Skeletal muscle tissue (tissue), 4 donors: ENCODE measurements around the gene SLC44A1. TPM values are rescaled to one million over a fixed set of nuclear protein-coding genes. Genes with fewer than 3 reads are reported as not detected.

ENCODE experiments used
- H3K27ac ChIP-seq: one replicate; pipeline ENCODE4 v1.7.0; 2013; ENCODE audit warnings: mild to moderate bottlenecking, low read depth, low read length, inconsistent platforms
- H3K27me3 ChIP-seq, 3 donors: one replicate each; pipeline ENCODE4 v1.7.0; 2013; ENCODE audit warnings: low read length in 3 of 3; ENCODE audit not compliant: control insufficient read depth in 3 of 3, insufficient read depth in 3 of 3
- H3K36me3 ChIP-seq, 3 donors: one replicate each; pipeline ENCODE4 v1.7.0; 2013; ENCODE audit warnings: low read length in 3 of 3; ENCODE audit not compliant: control insufficient read depth in 3 of 3, insufficient read depth in 3 of 3
- H3K4me1 ChIP-seq, 3 donors: one replicate each; pipeline ENCODE4 v1.7.0; 2013; ENCODE audit warnings: low read length in 3 of 3, mild to moderate bottlenecking in 3 of 3; ENCODE audit not compliant: control insufficient read depth in 3 of 3, insufficient read depth in 3 of 3
- H3K4me3 ChIP-seq, 3 donors: one replicate each; pipeline ENCODE4 v1.7.0; 2013; ENCODE audit warnings: low read length in 3 of 3
- H3K9ac ChIP-seq, 3 donors: one replicate each; pipeline ENCODE4 v1.7.0; 2013; ENCODE audit warnings: low read length in 3 of 3, mild to moderate bottlenecking in 3 of 3, moderate library complexity in 2 of 3, low read depth in 1 of 3
- H3K9me3 ChIP-seq, 3 donors: one replicate each; pipeline ENCODE4 v1.7.0; 2013; ENCODE audit warnings: low read length in 3 of 3; ENCODE audit not compliant: control insufficient read depth in 3 of 3
- total RNA-seq: library from RNA; depleted of rRNA; stranded (reverse); fragments of >200 nt; gene quantifications from one replicate; pipeline ENCODE4 v1.2.3, GENCODE V29; 2014
- donor health status: Osteomylitis.

The SLC44A1 gene
- total RNA-seq, 1 donor from 2014 or later = 14.6 TPM

DNA sequence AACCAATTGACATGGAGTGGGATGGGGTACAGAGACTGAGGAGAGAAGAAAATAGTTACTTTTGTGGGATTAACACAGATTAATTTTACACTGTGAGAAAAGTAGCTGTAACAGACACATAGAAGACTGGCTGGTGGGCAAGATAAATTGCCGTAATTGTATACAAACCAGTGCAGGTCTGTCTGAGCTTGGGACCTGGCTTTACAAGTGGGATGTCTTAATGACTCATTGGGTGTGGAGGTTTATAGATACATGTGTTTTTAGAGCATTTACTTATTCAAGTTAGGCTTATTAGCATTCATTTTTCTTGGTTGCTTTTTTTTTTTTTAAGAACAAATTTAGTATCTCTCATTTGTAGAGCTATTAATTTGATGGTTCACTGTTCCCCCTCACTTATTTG lies 37.5 kb downstream of the SLC44A1 start:
- peaks cover 0 to 2% (median 0%) of the 10 kb centered on the region in 3 donors for H3K4me1 ChIP-seq
- no peaks in the 10 kb centered on the region for H3K9me3 ChIP-seq

DNA sequence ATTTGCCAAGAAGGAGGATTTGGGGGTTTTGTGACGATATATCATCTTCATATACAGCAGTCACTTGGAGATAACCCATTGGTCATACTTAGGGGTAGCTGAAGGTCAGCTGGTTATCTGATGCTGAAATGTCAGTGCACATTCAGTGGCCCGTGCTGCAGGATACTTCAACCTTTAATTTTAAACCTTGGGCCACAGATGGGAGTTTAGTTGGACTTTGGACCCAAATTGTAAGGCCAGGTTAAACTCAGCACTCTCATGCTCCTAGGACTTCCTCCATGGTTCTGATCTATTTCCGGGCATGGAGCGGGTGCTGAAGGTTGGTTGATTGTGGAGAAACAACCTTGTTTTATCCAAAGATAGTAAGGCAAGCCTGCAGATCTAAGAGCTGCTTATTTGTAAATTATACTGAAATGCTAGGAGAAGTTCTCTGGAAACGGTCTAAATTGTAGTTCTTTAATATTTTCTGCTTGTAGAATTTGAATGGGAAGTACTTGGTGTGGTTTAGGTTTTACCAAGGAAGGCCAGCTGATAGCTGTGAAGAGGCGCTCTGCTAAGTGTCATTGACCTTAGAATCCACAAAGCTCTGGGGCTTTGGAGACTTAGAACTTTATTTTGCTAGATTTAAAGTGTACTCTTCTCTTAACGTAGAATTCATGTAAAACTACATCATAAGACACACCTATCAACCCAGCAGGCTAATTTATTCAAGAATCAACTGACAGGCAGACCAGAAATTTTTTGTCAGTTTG lies 38.6 kb downstream of the SLC44A1 start:
- Histone ChIP-seq H3K27ac (no peak overlapping the region), H3K4me1 (peaks cover 0 to 2% (median 0%) of the 10 kb centered on the region in 3 donors), H3K9ac (no peak overlapping the region), H3K27me3 (no peaks in the 10 kb centered on the region), H3K9me3 (no peaks in the 10 kb centered on the region), H3K4me3 (no peak overlapping the region), H3K36me3 (no peaks in the 10 kb centered on the region)

More for the DNA sequence above, 37.5 kb downstream of the SLC44A1 start:
- H3K27me3 ChIP-seq = no peaks in the 10 kb centered on the region
- no peak overlapping the region for H3K4me3 ChIP-seq
- no peak overlapping the region for H3K27ac ChIP-seq
- no peak overlapping the region for H3K9ac ChIP-seq
- no peaks in the 10 kb centered on the region for H3K36me3 ChIP-seq

DNA sequence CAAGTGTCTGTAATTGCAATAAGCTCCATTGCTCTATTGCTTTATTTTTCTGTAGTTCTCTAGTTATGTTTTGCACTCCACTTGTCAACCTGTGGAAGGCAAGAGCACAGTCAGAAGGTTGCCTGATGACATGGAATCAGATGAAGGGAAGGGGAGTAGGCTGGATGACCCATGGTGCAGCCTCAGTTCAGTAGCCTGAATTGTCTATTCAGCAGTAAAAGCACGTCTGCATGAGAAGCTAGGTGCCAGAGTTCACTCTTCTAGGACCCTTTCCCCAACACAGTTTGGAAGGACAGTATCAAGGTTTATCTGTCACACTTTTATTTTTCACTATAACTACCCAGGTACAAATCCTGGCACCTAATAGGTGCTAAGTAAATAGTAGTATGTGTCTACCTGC lies 39.3 kb downstream of the SLC44A1 start:
- H3K27me3 ChIP-seq = no peaks in the 10 kb centered on the region
- H3K36me3 ChIP-seq = no peaks in the 10 kb centered on the region
- H3K4me3 ChIP-seq = no peak overlapping the region
- H3K27ac ChIP-seq = no peak overlapping the region
- no peaks in the 10 kb centered on the region for H3K9me3 ChIP-seq
- peaks cover 0 to under 1% (median 0%) of the 10 kb centered on the region in 3 donors for H3K4me1 ChIP-seq
- H3K9ac ChIP-seq = no peak overlapping the region

DNA sequence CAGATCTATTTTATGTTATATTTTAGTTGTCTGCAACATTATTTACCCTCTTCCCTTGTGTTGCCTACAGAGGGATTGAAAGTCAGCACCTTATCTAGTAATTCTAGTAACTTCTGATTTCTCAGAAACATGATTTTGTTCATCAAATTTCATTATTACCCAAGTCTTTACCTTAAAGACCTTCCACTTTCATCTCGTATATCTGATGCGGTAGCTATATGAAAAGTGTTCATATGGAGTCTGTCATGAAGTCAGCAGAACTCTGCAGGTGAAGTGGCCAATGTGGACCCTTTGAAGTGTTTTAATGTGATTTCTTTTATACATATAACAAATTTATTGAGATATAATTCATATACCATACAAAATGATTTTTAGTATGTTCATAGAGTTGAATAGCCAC lies 40.0 kb downstream of the SLC44A1 start:
- Histone ChIP-seq H3K9me3 (no peaks in the 10 kb centered on the region), H3K27me3 (no peaks in the 10 kb centered on the region), H3K27ac (no peak overlapping the region), H3K4me1 (no peaks in the 10 kb centered on the region), H3K36me3 (no peaks in the 10 kb centered on the region), H3K4me3 (no peak overlapping the region), H3K9ac (no peak overlapping the region)

DNA sequence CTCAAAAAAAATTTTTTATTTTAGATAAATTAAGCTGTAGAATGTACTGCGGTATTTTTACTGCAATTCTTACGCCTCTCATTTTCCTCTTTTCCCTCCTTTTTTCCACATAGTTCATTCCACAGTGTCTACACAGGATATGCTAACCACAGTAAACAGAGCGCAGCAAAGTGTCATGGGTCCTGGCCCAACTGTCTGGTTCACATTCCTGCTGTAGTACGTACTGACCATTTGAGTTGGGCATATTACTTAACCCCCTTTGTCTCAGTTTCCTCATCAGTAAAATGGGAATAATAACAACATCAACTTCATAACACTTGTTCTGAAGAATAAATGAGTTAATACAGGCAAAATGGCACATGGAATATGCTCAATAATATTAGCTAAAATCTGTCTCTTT lies 41.6 kb downstream of the SLC44A1 start:
- Histone ChIP-seq H3K9ac (no peak overlapping the region), H3K4me3 (no peak overlapping the region), H3K4me1 (peaks cover 0 to 4% (median 0%) of the 10 kb centered on the region in 3 donors), H3K9me3 (no peaks in the 10 kb centered on the region), H3K27ac (no peak overlapping the region), H3K27me3 (no peaks in the 10 kb centered on the region), H3K36me3 (no peaks in the 10 kb centered on the region)

DNA sequence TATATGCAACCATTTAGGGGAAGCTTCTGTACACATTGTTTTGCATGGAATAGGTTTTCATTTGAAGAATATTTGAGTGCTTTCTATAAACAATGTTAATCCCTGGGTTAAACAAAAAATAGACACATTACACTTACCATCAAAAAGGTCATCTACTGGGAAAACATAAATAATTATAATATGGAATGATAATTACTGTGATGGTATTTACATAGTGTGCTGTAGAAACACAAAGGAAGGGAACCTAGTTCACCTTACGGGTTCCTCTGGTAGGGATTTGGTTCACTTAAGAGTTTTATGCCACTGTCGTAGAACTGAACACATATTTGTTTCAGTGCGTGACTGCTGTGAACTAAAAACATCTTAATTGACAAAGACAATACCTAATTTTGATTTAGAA lies 44.9 kb downstream of the SLC44A1 start:
- no peak overlapping the region for H3K27ac ChIP-seq
- no peak overlapping the region for H3K9ac ChIP-seq
- H3K4me1 ChIP-seq = peaks cover 0 to 4% (median 0%) of the 10 kb centered on the region in 3 donors

DNA sequence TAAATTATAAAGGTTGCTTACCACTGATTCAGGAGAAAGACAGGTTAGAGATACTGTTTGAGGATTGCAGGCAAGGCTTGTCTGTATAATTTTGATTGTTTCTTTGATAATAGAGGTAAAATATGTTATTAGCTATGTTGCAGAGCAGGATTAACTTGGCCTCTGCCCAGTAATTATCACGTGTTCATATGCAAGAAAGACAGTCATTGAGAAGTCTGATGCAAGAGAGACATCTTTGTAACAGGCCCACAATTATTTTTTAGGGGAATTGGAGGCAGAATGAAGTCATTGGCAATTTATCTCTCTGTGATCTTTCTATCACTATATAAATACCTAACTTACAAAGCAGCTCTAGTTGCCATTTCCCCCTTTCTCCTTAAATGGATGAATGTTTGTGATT lies 46.0 kb downstream of the SLC44A1 start:
- Histone ChIP-seq H3K36me3 (no peaks in the 10 kb centered on the region), H3K4me1 (peaks cover 0 to 4% (median 0%) of the 10 kb centered on the region in 3 donors), H3K9ac (no peak overlapping the region), H3K27me3 (no peaks in the 10 kb centered on the region), H3K4me3 (no peak overlapping the region), H3K9me3 (no peaks in the 10 kb centered on the region), H3K27ac (no peak overlapping the region)

More for the DNA sequence above, 44.9 kb downstream of the SLC44A1 start:
- Histone ChIP-seq H3K36me3 (no peaks in the 10 kb centered on the region), H3K9me3 (no peaks in the 10 kb centered on the region), H3K4me3 (no peak overlapping the region), H3K27me3 (no peaks in the 10 kb centered on the region)

DNA sequence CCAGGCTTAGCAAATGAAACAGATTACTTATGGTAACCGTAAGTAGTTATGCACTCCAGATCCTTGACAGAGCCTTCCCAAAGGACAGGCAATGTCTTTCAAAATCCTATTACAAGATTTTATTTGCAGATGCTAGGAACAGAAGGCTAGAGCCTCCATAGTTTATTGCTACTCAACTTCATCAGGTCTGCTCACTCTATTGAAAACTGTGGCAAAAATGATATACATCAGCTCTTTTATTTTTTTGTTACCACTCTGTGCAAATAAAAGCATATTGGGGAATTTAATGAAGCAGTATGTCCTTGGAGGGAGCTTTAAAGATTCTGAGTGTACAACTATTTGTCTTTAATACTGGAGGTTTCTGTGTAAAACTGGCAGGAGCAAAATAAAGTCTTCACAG lies 46.5 kb downstream of the SLC44A1 start:
- no peak overlapping the region for H3K27ac ChIP-seq
- no peaks in the 10 kb centered on the region for H3K27me3 ChIP-seq
- peaks cover 0 to 4% (median 0%) of the 10 kb centered on the region in 3 donors for H3K4me1 ChIP-seq
- no peaks in the 10 kb centered on the region for H3K36me3 ChIP-seq
- H3K9ac ChIP-seq = no peak overlapping the region
- no peaks in the 10 kb centered on the region for H3K9me3 ChIP-seq
- H3K4me3 ChIP-seq = no peak overlapping the region

DNA sequence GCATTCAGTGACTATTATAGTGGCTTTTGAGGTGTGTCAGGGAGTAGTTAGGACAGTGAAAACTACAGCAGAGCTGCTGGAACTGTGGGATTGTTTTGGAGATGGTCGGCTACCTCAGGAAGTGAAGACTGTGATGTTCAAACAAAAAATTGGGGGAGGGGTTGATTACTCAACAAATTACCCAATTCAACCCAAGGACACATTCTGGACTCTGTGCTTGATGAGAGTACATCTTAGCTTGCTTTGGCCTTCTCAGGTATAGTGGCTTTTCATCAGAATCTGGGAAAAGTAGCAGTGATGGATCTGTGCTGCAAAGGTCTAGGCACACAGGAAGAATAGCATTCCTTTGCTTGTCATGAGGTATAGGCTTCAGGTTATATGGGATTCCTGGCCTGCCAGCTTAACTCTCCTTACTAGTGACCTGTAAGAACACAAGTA lies 47.0 kb downstream of the SLC44A1 start:
- H3K4me1 ChIP-seq = peaks cover 0 to 4% (median 0%) of the 10 kb centered on the region in 3 donors
- no peak overlapping the region for H3K27ac ChIP-seq
- H3K4me3 ChIP-seq = no peak overlapping the region
- no peaks in the 10 kb centered on the region for H3K27me3 ChIP-seq
- no peaks in the 10 kb centered on the region for H3K36me3 ChIP-seq
- H3K9me3 ChIP-seq = no peaks in the 10 kb centered on the region
- H3K9ac ChIP-seq = no peak overlapping the region

DNA sequence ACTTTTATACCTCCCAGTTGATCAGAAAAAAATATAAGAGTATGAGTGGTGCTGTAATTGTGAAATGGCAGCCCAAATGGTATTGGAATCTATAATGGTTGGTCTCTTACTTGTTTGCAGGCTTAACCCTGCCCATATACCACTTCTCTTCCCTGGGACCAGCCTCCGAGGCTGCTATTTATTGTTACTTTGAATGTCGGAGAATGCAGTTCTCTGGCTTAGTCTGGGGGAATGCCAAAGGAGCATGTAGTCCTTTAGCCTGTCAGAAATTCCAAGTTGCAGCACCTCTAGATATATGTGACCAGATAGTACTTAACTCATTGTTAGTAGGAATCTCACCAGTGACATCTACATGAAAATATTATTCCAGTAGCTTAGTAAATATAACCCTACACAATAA lies 47.5 kb downstream of the SLC44A1 start:
- H3K9me3 ChIP-seq = no peaks in the 10 kb centered on the region
- H3K36me3 ChIP-seq = no peaks in the 10 kb centered on the region
- H3K4me3 ChIP-seq = no peak overlapping the region
- peaks cover 0 to 4% (median 0%) of the 10 kb centered on the region in 3 donors for H3K4me1 ChIP-seq
- H3K27ac ChIP-seq = no peak overlapping the region
- H3K27me3 ChIP-seq = no peaks in the 10 kb centered on the region
- H3K9ac ChIP-seq = no peak overlapping the region
